PC-9 (cell line): Measurements from ENCODE around the gene ADAMTSL3. TPM values are rescaled to one million over a fixed set of nuclear protein-coding genes. Genes with fewer than 3 reads are reported as not detected.

Source experiments
- BruUV-seq: library from RNA; stranded (reverse); fragments of 400-500 nt; replicated peaks from 2 replicates; lab custom pipeline; 2021; lab: Mats Ljungman, UMichigan
- CTCF ChIA-PET: fragments of 300-600 bp; sonication (Branson Sonifier 250); formaldehyde crosslinking; loops from one replicate; lab custom pipeline; 2022; ENCODE audit warnings: antibody characterized with exemption; lab: Charles Lee
- POLR2A ChIA-PET: fragments of 300-600 bp; sonication (Branson Sonifier 250); formaldehyde crosslinking; loops from one replicate; lab custom pipeline; 2022; ENCODE audit warnings: antibody characterized with exemption; ENCODE audit not compliant: unreplicated experiment; lab: Charles Lee
- DNase-seq, 2 experiments: peaks; one replicate each; pipeline versions ENCODE4 v3.0.0 to v3.0.0-alpha.2; 2015 to 2022; ENCODE audit warnings: mixed read lengths in 1 of 2
- H2AFZ ChIP-seq: fragments of 200-600 bp; sonication (generic); 2 replicates; pipeline ENCODE4 v1.8.1; 2017; ENCODE audit warnings: antibody characterized with exemption
- H3F3A ChIP-seq: fragments of 200-600 bp; sonication (generic); 2 replicates; pipeline ENCODE4 v1.8.1; 2017; ENCODE audit warnings: antibody characterized with exemption, mild to moderate bottlenecking, low read depth; ENCODE audit not compliant: insufficient read depth
- H3K27ac ChIP-seq: fragments of 200-600 bp; sonication (generic); 2 replicates; pipeline ENCODE4 v1.6.1; 2016; ENCODE audit warnings: mixed run types
- H3K27me3 ChIP-seq: fragments of 200-600 bp; sonication (generic); 2 replicates; pipeline ENCODE4 v1.6.1; 2016; ENCODE audit warnings: low read depth, mixed run types; ENCODE audit not compliant: insufficient read depth
- H3K36me3 ChIP-seq: fragments of 200-600 bp; sonication (generic); 2 replicates; pipeline ENCODE4 v1.6.1; 2016; ENCODE audit warnings: low read depth, mixed run types
- H3K4me1 ChIP-seq: fragments of 200-600 bp; sonication (generic); replicated peaks from 2 replicates; pipeline ENCODE4 v1.6.1; 2016; ENCODE audit warnings: mixed run types; ENCODE audit not compliant: insufficient read depth
- H3K4me2 ChIP-seq: fragments of 200-600 bp; sonication (generic); 2 replicates; pipeline ENCODE4 v1.6.1; 2017; ENCODE audit warnings: mixed run types
- H3K4me3 ChIP-seq: fragments of 200-600 bp; sonication (generic); 2 replicates; pipeline ENCODE4 v1.6.1; 2016; ENCODE audit warnings: mixed run types
- H3K79me2 ChIP-seq: fragments of 200-600 bp; sonication (generic); 2 replicates; pipeline ENCODE4 v1.6.1; 2017; ENCODE audit warnings: low read depth, mixed run types
- H3K9me2 ChIP-seq: fragments of 200-600 bp; sonication (generic); 2 replicates; pipeline ENCODE4 v1.8.1; 2017; ENCODE audit warnings: mild to moderate bottlenecking; ENCODE audit not compliant: insufficient read depth
- H3K9me3 ChIP-seq: fragments of 200-600 bp; sonication (generic); 2 replicates; pipeline ENCODE4 v1.8.1; 2016; ENCODE audit warnings: low read depth; ENCODE audit not compliant: insufficient read depth
- H4K20me1 ChIP-seq: fragments of 200-600 bp; sonication (generic); 2 replicates; pipeline ENCODE4 v1.8.1; 2017; ENCODE audit not compliant: insufficient read depth
- CTCF ChIP-seq: fragments of 200-600 bp; sonication (generic); conservative IDR thresholded peaks from 2 replicates; pipeline ENCODE4 v1.6.1; 2017; ENCODE audit warnings: mixed run types, antibody characterized with exemption, mild to moderate bottlenecking, moderate library complexity
- EZH2 ChIP-seq: fragments of 200-600 bp; sonication (generic); IDR thresholded peaks from 2 replicates; pipeline ENCODE4 v1.8.0; 2017; ENCODE audit warnings: antibody characterized with exemption, low read depth
- intact Hi-C: fragments of 100-400 bp; cut with micrococcal nuclease; formaldehyde crosslinking; loops from one replicate; pipeline ENCODE4 v1.10.0; 2022; ENCODE audit not compliant: unreplicated experiment
- total RNA-seq: library from RNA; stranded (reverse); gene quantifications from 2 replicates; pipeline ENCODE4 v1.2.3, GENCODE V29; 2021

ADAMTSL3 gene
- total RNA-seq, 1 experiment from 2014 or later: 5.0 TPM

GRCh38 chr15:83714939-83715628, 61.2 kb downstream of the ADAMTSL3 start:
- Histone ChIP-seq H3K27me3 (no peaks in the 10 kb centered on the region), H3K79me2 (no peaks in the 10 kb centered on the region), H3F3A (no peaks in the 10 kb centered on the region), H3K9me2 (no peaks in the 10 kb centered on the region), H2AFZ (no peak overlapping the region), H3K4me3 (no peak overlapping the region), H3K4me1 (no peaks in the 10 kb centered on the region), H4K20me1 (no peaks in the 10 kb centered on the region), H3K36me3 (no peaks in the 10 kb centered on the region), H3K9me3 (no peaks in the 10 kb centered on the region), H3K4me2 (no peak overlapping the region), H3K27ac (no peak overlapping the region)
- BruUV-seq: no TSS peak
- ChIA-PET POLR2A (no interaction called here), CTCF (interaction anchor here (0.5 kb wide), 1 partner anchor 1467 kb away, joined by 4 read pairs; no protein-coding TSS in a partner anchor)
- TF ChIP-seq CTCF (no peak), EZH2 (no peak)
- no peak for DNase-seq
- intact Hi-C loops: no loop called here

GRCh38 chr15:83716605-83717004, 62.7 kb downstream of the ADAMTSL3 start:
- Histone ChIP-seq H3K79me2 (no peaks in the 10 kb centered on the region), H3K9me3 (no peaks in the 10 kb centered on the region), H3K4me2 (no peak overlapping the region), H3K36me3 (no peaks in the 10 kb centered on the region), H3K27me3 (no peaks in the 10 kb centered on the region), H3K9me2 (no peaks in the 10 kb centered on the region), H3K4me3 (no peak overlapping the region), H2AFZ (no peak overlapping the region), H3K4me1 (no peaks in the 10 kb centered on the region), H4K20me1 (no peaks in the 10 kb centered on the region), H3F3A (no peaks in the 10 kb centered on the region), H3K27ac (no peak overlapping the region)
- no peak for DNase-seq
- intact Hi-C loops: no loop called here
- TF ChIP-seq CTCF: no peak
- ChIA-PET CTCF (no interaction called here), POLR2A (no interaction called here)
- no TSS peak for BruUV-seq

GRCh38 chr15:83717010-83717409, 63.1 kb downstream of the ADAMTSL3 start:
- BruUV-seq: no TSS peak
- H4K20me1 ChIP-seq: no peaks in the 10 kb centered on the region
- H3K36me3 ChIP-seq: no peaks in the 10 kb centered on the region
- no peaks in the 10 kb centered on the region for H3K27me3 ChIP-seq
- H3K79me2 ChIP-seq: no peaks in the 10 kb centered on the region
- intact Hi-C loops: no loop called here
- H2AFZ ChIP-seq: no peak overlapping the region
- DNase-seq: no peak
- H3K9me3 ChIP-seq: no peaks in the 10 kb centered on the region
- ChIA-PET CTCF (no interaction called here), POLR2A (no interaction called here)
- H3K27ac ChIP-seq: no peak overlapping the region
- TF ChIP-seq CTCF: no peak
- TF ChIP-seq EZH2: no peak
- no peaks in the 10 kb centered on the region for H3F3A ChIP-seq
- no peak overlapping the region for H3K4me3 ChIP-seq
- no peak overlapping the region for H3K4me2 ChIP-seq
- H3K9me2 ChIP-seq: no peaks in the 10 kb centered on the region
- H3K4me1 ChIP-seq: no peaks in the 10 kb centered on the region
